Uterus (tissue), 4 donors: ENCODE results near the gene CEBPG. TPM values are rescaled to one million over a fixed set of nuclear protein-coding genes. Genes with fewer than 3 reads are reported as not detected.

ENCODE experiments used
- DNase-seq, 2 donors: peaks; one replicate each; pipeline ENCODE4 v3.0.0-alpha.2; 2019 to 2020
- H3K27ac ChIP-seq, 2 donors: fragments of 200-600 bp; sonication (generic); 1 replicate in 1 of 2; 2 replicates in 1 of 2; pipeline ENCODE4 v1.5.1; 2016 to 2018
- H3K27me3 ChIP-seq, 2 donors: fragments of 200-600 bp; sonication (generic); one replicate each; pipeline ENCODE4 v1.5.1; 2018 to 2019; ENCODE audit warnings: control low read depth in 1 of 2
- H3K36me3 ChIP-seq, 2 donors: fragments of 200-600 bp; sonication (generic); one replicate each; pipeline ENCODE4 v1.5.1; 2019; ENCODE audit warnings: control low read depth in 1 of 2
- H3K4me1 ChIP-seq, 2 donors: fragments of 200-600 bp; sonication (generic); one replicate each; pipeline ENCODE4 v1.5.1; 2018 to 2019; ENCODE audit warnings: control low read depth in 1 of 2
- H3K4me3 ChIP-seq, 2 donors: fragments of 200-600 bp; sonication (generic); 1 replicate in 1 of 2; 2 replicates in 1 of 2; pipeline ENCODE4 v1.5.1; 2018 to 2019; ENCODE audit warnings: mild to moderate bottlenecking in 1 of 2
- H3K9me3 ChIP-seq, 2 donors: fragments of 200-600 bp; sonication (generic); one replicate each; pipeline ENCODE4 v1.5.1; 2019; ENCODE audit warnings: control low read depth in 1 of 2
- CTCF ChIP-seq, 4 experiments: fragments of 200-600 bp in 2 of 4; fragments of 450-650 bp in 2 of 4; sonication (generic) in 2 of 4; IDR thresholded peaks; one replicate each; pipeline ENCODE4 v1.5.1; 2016 to 2019; ENCODE audit warnings: antibody characterized with exemption in 4 of 4, mild to moderate bottlenecking in 2 of 4, moderate library complexity in 1 of 4
- POLR2A ChIP-seq, 2 donors: fragments of 450-650 bp; IDR thresholded peaks; one replicate each; pipeline ENCODE4 v1.6.1; 2016; ENCODE audit warnings: antibody characterized with exemption in 2 of 2, mild to moderate bottlenecking in 1 of 2, moderate library complexity in 1 of 2
- intact Hi-C: fragments of 100-400 bp; cut with DNase I; formaldehyde crosslinking; loops from one replicate; pipeline ENCODE4 v1.15.1; 2023; ENCODE audit warnings: low total_unique reads
- total RNA-seq, 4 donors: library from RNA; depleted of rRNA in 3 of 4; stranded (reverse); fragments of >200 nt in 3 of 4; gene quantifications; one replicate each; pipeline versions ENCODE4 v1.1.0 to v1.2.4, GENCODE V29; 2014 to 2023
- donor health status: DM: yes; HTN: yes; CAD: no.

CEBPG gene
- total RNA-seq, 4 donors from 2014 or later, result 10.3 to 33.3 (median 25.5) TPM

- Histone ChIP-seq H3K9me3 (no peaks in the 10 kb centered on the region), H3K27ac (peak overlapping the region; percentile 59 to 72), H3K36me3 (no peaks in the 10 kb centered on the region), H3K27me3 (no peaks in the 10 kb centered on the region), H3K4me1 (peaks cover 4 to 41% of the 10 kb centered on the region in 2 donors), H3K4me3 (no peak overlapping the region)
- TF ChIP-seq POLR2A (IDR thresholded peaks at IDR 0.05), result no peak
- no peak for TF ChIP-seq CTCF (IDR thresholded peaks at IDR 0.05)
- intact Hi-C loops, result no loop called here
- peak; percentile 24 to 43 for DNase-seq
These were observed 15.4 kb downstream of the CEBPG start for GRCh38 chr19:33388725-33389420.

GRCh38 chr19:33389421-33390100 is 16.1 kb downstream of the CEBPG start:
- Histone ChIP-seq H3K9me3 (no peaks in the 10 kb centered on the region), H3K4me3 (no peak overlapping the region), H3K27me3 (no peaks in the 10 kb centered on the region), H3K27ac (peak overlapping the region; percentile 59 to 72), H3K36me3 (no peaks in the 10 kb centered on the region), H3K4me1 (peaks cover 5 to 47% of the 10 kb centered on the region in 2 donors)
- no peak for DNase-seq
- TF ChIP-seq CTCF (IDR thresholded peaks at IDR 0.05), result no peak
- TF ChIP-seq POLR2A (IDR thresholded peaks at IDR 0.05), result no peak
- intact Hi-C loops, result no loop called here

GRCh38 chr19:33390101-33390907 is 16.8 kb downstream of the CEBPG start:
- Histone ChIP-seq H3K36me3 (no peaks in the 10 kb centered on the region), H3K9me3 (no peaks in the 10 kb centered on the region), H3K27me3 (no peaks in the 10 kb centered on the region), H3K4me3 (no peak overlapping the region), H3K4me1 (peaks cover 8 to 51% of the 10 kb centered on the region in 2 donors), H3K27ac (peak overlapping the region; percentile 59 to 72)
- TF ChIP-seq CTCF (IDR thresholded peaks at IDR 0.05) (no peak), POLR2A (IDR thresholded peaks at IDR 0.05) (no peak)
- intact Hi-C loops, result no loop called here
- peak; percentile 86 to 88 for DNase-seq

GRCh38 chr19:33390908-33391630 is 17.6 kb downstream of the CEBPG start:
- Histone ChIP-seq H3K27me3 (no peaks in the 10 kb centered on the region), H3K27ac (peak overlapping the region in 1 of 2 donors; percentile 72), H3K4me1 (peaks cover 8 to 57% of the 10 kb centered on the region in 2 donors), H3K4me3 (no peak overlapping the region), H3K36me3 (no peaks in the 10 kb centered on the region), H3K9me3 (no peaks in the 10 kb centered on the region)
- DNase-seq, result peak in 1 of 2 donors; percentile 29
- TF ChIP-seq CTCF (IDR thresholded peaks at IDR 0.05) (no peak), POLR2A (IDR thresholded peaks at IDR 0.05) (no peak)
- intact Hi-C loops, result no loop called here
